GM12878 (cell line): Measurements from ENCODE around the gene PLEK2. TPM values are rescaled to one million over a fixed set of nuclear protein-coding genes. Genes with fewer than 3 reads are reported as not detected.

Source experiments
- ATAC-seq: fragments of 200-7000 bp; cut with Tn5 transposase; 3 replicates; pipeline ENCODE4 v1.9.1; 2020; ENCODE audit warnings: mild to moderate bottlenecking, moderate library complexity
- BruUV-seq: library from RNA; stranded (reverse); fragments of 400-500 nt; replicated peaks from 2 replicates; lab custom pipeline; 2021; lab: Mats Ljungman, UMichigan
- CTCF ChIA-PET: fragments of 300-600 bp; sonication (Branson Sonifier 250); formaldehyde crosslinking; extraction: SDS; loops from one replicate; lab custom pipeline; 2021; ENCODE audit warnings: inconsistent platforms; lab: Yijun Ruan, JAX
- POLR2A ChIA-PET: fragments of 350-600 bp; formaldehyde crosslinking; extraction: SDS; loops from one replicate; lab custom pipeline; 2021; ENCODE audit warnings: inconsistent platforms; lab: Charles Lee
- RAD21 ChIA-PET: fragments of 300-600 bp; sonication (Branson Sonifier 250); formaldehyde crosslinking; loops from one replicate; lab custom pipeline; 2023; ENCODE audit warnings: antibody characterized with exemption; ENCODE audit not compliant: unreplicated experiment; lab: Charles Lee
- SMC1A ChIA-PET: fragments of 300-600 bp; sonication (Branson Sonifier 250); formaldehyde crosslinking; loops from one replicate; lab custom pipeline; 2023; ENCODE audit not compliant: unreplicated experiment, uncharacterized antibody; lab: Charles Lee
- DNase-seq: peaks from one replicate; pipeline ENCODE4 v3.0.0-alpha.2; 2011; ENCODE audit warnings: low read depth, low spot score
- FAIRE-seq: peaks from 3 replicates; lab custom pipeline; 2011; peaks lifted over from hg19 to GRCh38; lab: Jason Lieb, UNC
- H2AFZ ChIP-seq: 2 replicates; pipeline ENCODE4 v1.6.0; 2011; ENCODE audit warnings: low read depth, low read length, control low read depth; ENCODE audit not compliant: control insufficient read depth
- H3K27ac ChIP-seq: 2 replicates; pipeline ENCODE4 v1.5.1; 2011; ENCODE audit warnings: control low read depth; ENCODE audit not compliant: control insufficient read depth, insufficient read depth
- H3K27me3 ChIP-seq, 2 experiments: replicated peaks in 1 of 2; 2 replicates each; pipeline versions ENCODE4 v1.6.0 to v1.6.1; 2011; ENCODE audit warnings: low read length in 1 of 2; ENCODE audit not compliant: control insufficient read depth in 2 of 2, insufficient read depth in 2 of 2
- H3K36me3 ChIP-seq, 2 experiments: 2 replicates each; pipeline ENCODE4 v1.5.1; 2011; ENCODE audit warnings: low read length in 1 of 2; ENCODE audit not compliant: control insufficient read depth in 2 of 2, insufficient read depth in 2 of 2
- H3K4me1 ChIP-seq: 2 replicates; pipeline ENCODE4 v1.6.1; 2011; ENCODE audit warnings: mild to moderate bottlenecking, low read length, moderate library complexity, mixed read lengths; ENCODE audit not compliant: control insufficient read depth, insufficient read depth
- H3K4me2 ChIP-seq: 2 replicates; pipeline ENCODE4 v1.6.0; 2011; ENCODE audit warnings: control low read depth; ENCODE audit not compliant: control insufficient read depth, insufficient read depth
- H3K4me3 ChIP-seq: fragments of 200-600 bp; sonication (generic); 2 replicates; pipeline ENCODE4 v1.5.1; 2016
- H3K79me2 ChIP-seq: 2 replicates; pipeline ENCODE4 v1.6.0; 2011; ENCODE audit warnings: low read length; ENCODE audit not compliant: control insufficient read depth, insufficient read depth
- H3K9ac ChIP-seq: 2 replicates; pipeline ENCODE4 v1.8.0; 2011; ENCODE audit warnings: low read length, control low read depth, mixed read lengths; ENCODE audit not compliant: control insufficient read depth, insufficient read depth
- H3K9me3 ChIP-seq: replicated peaks from 3 replicates; pipeline ENCODE4 v1.5.1; 2011; ENCODE audit warnings: mild to moderate bottlenecking, low read length; ENCODE audit not compliant: control insufficient read depth, insufficient read depth
- H4K20me1 ChIP-seq: 2 replicates; pipeline ENCODE4 v1.6.0; 2011; ENCODE audit not compliant: control insufficient read depth, insufficient read depth
- CBX3 ChIP-seq: fragments of 200-600 bp; sonication (generic); IDR thresholded peaks from 2 replicates; pipeline ENCODE4 v1.6.1; 2016; ENCODE audit warnings: low read depth, borderline replicate concordance
- CHD1 ChIP-seq: IDR thresholded peaks from 2 replicates; pipeline ENCODE4 v1.6.1; 2012; ENCODE audit warnings: low read depth, low read length, improper control_type of control experiment
- FOXK2 ChIP-seq: fragments of 450-650 bp; IDR thresholded peaks from 2 replicates; pipeline ENCODE4 v1.6.1; 2017; ENCODE audit warnings: mild to moderate bottlenecking, moderate library complexity
- FOXM1 ChIP-seq: IDR thresholded peaks from 2 replicates; pipeline ENCODE4 v1.6.1; 2012; ENCODE audit warnings: low read depth, mild to moderate bottlenecking, inconsistent platforms, low read length, moderate library complexity
- NBN ChIP-seq: fragments of 450-650 bp; IDR thresholded peaks from 2 replicates; pipeline ENCODE4 v1.6.1; 2016
- NFYA ChIP-seq: IDR thresholded peaks from 2 replicates; pipeline ENCODE4 v1.6.1; 2011; ENCODE audit warnings: low read depth, mild to moderate bottlenecking, low read length, improper control_type of control experiment, borderline replicate concordance
- PAX5 ChIP-seq: IDR thresholded peaks from 2 replicates; pipeline ENCODE4 v1.6.1; 2011; ENCODE audit warnings: low read depth, low read length, borderline replicate concordance
- RAD51 ChIP-seq: fragments of 450-650 bp; IDR thresholded peaks from 2 replicates; pipeline ENCODE4 v1.6.1; 2016; ENCODE audit warnings: moderate library complexity, mild to moderate bottlenecking, inconsistent platforms
- RELB ChIP-seq: fragments of 450-650 bp; IDR thresholded peaks from 2 replicates; pipeline ENCODE4 v1.6.1; 2017; ENCODE audit warnings: low read depth, mild to moderate bottlenecking, moderate library complexity
- SREBF1 ChIP-seq: IDR thresholded peaks from 2 replicates; pipeline ENCODE4 v1.6.1; 2012; ENCODE audit warnings: mild to moderate bottlenecking, low read length
- SUZ12 ChIP-seq: fragments of 200-600 bp; sonication (generic); IDR thresholded peaks from one replicate; pipeline ENCODE4 v1.6.1; 2018; ENCODE audit warnings: antibody characterized with exemption, mild to moderate bottlenecking; ENCODE audit not compliant: unreplicated experiment
- ZNF274 ChIP-seq: IDR thresholded peaks from one replicate; pipeline ENCODE4 v1.8.0; 2011; ENCODE audit not compliant: insufficient read length, insufficient read depth
- WGBS: methylation state at CpG from one replicate; pipeline ENCODE4 v1.1.6; 2016; ENCODE audit warnings: low lambda C conversion rate; ENCODE audit not compliant: insufficient replicate concordance, insufficient coverage; ENCODE audit errors: missing lambda C conversion rate; 5-methylcytosine and 5-hydroxymethylcytosine counted together
- in situ Hi-C: fragments of 300-500 bp; cut with MboI; formaldehyde crosslinking; loops from 9 replicates; pipeline ENCODE4 v1.14.3; 2018; ENCODE audit warnings: mixed read lengths
- intact Hi-C: fragments of 100-400 bp; cut with micrococcal nuclease; formaldehyde crosslinking; loops from one replicate; pipeline ENCODE4 v1.14.2; 2022; ENCODE audit not compliant: unreplicated experiment
- polyA plus RNA-seq, 11 experiments: library from polyadenylated mRNA; depleted of rRNA in 4 of 11; unstranded in 6 of 11; stranded (reverse) in 5 of 11; fragments of >200 nt; fragmentation: Nextera tagmentation in 4 of 11; fragmentation: Illumina TruSeq in 1 of 11; extraction: Ambion mirVana in 4 of 11; extraction: Trizol in 1 of 11; gene quantifications; 1 replicate in 1 of 11; 2 replicates in 10 of 11; pipeline versions ENCODE4 v1.2.1 to v1.2.3, GENCODE V29; 2011 to 2016; ENCODE audit warnings: inconsistent platforms in 2 of 11, missing spikeins in 2 of 11, low read depth in 1 of 11
- total RNA-seq, 4 experiments: library from RNA; depleted of rRNA in 3 of 4; stranded (reverse); fragments of >200 nt in 3 of 4; fragmentation: Illumina TruSeq in 1 of 4; extraction: Trizol in 1 of 4; gene quantifications; 2 replicates each; pipeline versions ENCODE4 v1.2.1 to v1.2.3, GENCODE V29; 2013 to 2021

The PLEK2 gene
- total and polyA plus RNA-seq, 10 of the 15 experiments (the other 5 are each of a cell fraction or from before 2014, with no cell fraction given) = 0.08 to 0.20 TPM; not detected in 8

GRCh38 chr14:67444395-67444794 lies 32.4 kb upstream of the PLEK2 start:
- Histone ChIP-seq H3K4me2 (no peak overlapping the region), H3K27me3 (no peaks in the 10 kb centered on the region; a peak in 1 of 4 replicates), H3K4me1 (no peaks in the 10 kb centered on the region), H3K9ac (no peak overlapping the region), H3K4me3 (no peak overlapping the region), H4K20me1 (no peaks in the 10 kb centered on the region), H3K79me2 (no peaks in the 10 kb centered on the region), H3K36me3 (no peaks in the 10 kb centered on the region), H3K9me3 (no peaks in the 10 kb centered on the region), H2AFZ (no peak overlapping the region), H3K27ac (no peak overlapping the region)
- SMC1A ChIA-PET = interaction anchor here (0.8 kb wide), 1 partner anchor 10 kb away, joined by 3 read pairs; no protein-coding TSS in a partner anchor
- intact Hi-C loops = no loop called here
- CTCF ChIA-PET = interaction anchor here (0.9 to 1.0 kb wide), 2 partner anchors 17 to 127 kb away, joined by 3 to 4 read pairs; no protein-coding TSS in a partner anchor
- BruUV-seq = no TSS peak
- no peak for TF ChIP-seq ZNF274
- no peak for TF ChIP-seq RAD51
- TF ChIP-seq PAX5 = no peak
- no peak for TF ChIP-seq SUZ12
- TF ChIP-seq RELB = no peak
- no peak for TF ChIP-seq FOXK2
- no peak for TF ChIP-seq CBX3
- TF ChIP-seq NBN = no peak
- no peak for TF ChIP-seq CHD1
- no peak for TF ChIP-seq NFYA
- no peak for TF ChIP-seq FOXM1
- no peak for TF ChIP-seq SREBF1
- RAD21 ChIA-PET = no interaction called here
- POLR2A ChIA-PET = interaction anchor here (0.5 kb wide), 1 partner anchor 410 kb away, joined by 3 read pairs; no protein-coding TSS in a partner anchor
- ATAC-seq (no peak), DNase-seq (no peak), FAIRE-seq (no peak)
- WGBS = 44% methylated on average over 3 of the region's 3 CpGs
- in situ Hi-C loops = no loop called here
